PC-3 (cell line): ENCODE measurements around the gene ACTL6A. TPM values are rescaled to one million over a fixed set of nuclear protein-coding genes. Genes with fewer than 3 reads are reported as not detected.

Experiments
- ATAC-seq: fragments of 200-7000 bp; cut with Tn5 transposase; 2 replicates; pipeline ENCODE4 v1.9.1; 2020; ENCODE audit warnings: mild to moderate bottlenecking, moderate library complexity
- BruUV-seq: library from RNA; stranded (reverse); fragments of 400-500 nt; replicated peaks from 2 replicates; lab custom pipeline; 2021; lab: Mats Ljungman, UMichigan
- CTCF ChIA-PET: fragments of 300-600 bp; sonication (Branson Sonifier 250); formaldehyde crosslinking; loops from one replicate; lab custom pipeline; 2022; ENCODE audit warnings: antibody characterized with exemption; lab: Charles Lee
- POLR2A ChIA-PET: fragments of 300-600 bp; sonication (Branson Sonifier 250); formaldehyde crosslinking; loops from one replicate; lab custom pipeline; 2022; ENCODE audit warnings: antibody characterized with exemption; ENCODE audit not compliant: unreplicated experiment; lab: Charles Lee
- DNase-seq: peaks from one replicate; pipeline ENCODE4 v3.0.0-alpha.2; 2015
- H2AFZ ChIP-seq: fragments of 300-600 bp; sonication (generic); 2 replicates; pipeline ENCODE4 v1.6.0; 2016; ENCODE audit warnings: antibody characterized with exemption, low read length
- H3F3A ChIP-seq: fragments of 300-600 bp; sonication (generic); one replicate; pipeline ENCODE4 v1.6.0; 2017; ENCODE audit warnings: antibody characterized with exemption, low read length, control low read depth, mild to moderate bottlenecking; ENCODE audit not compliant: unreplicated experiment
- H3K27ac ChIP-seq: fragments of 300-600 bp; sonication (generic); 2 replicates; pipeline ENCODE4 v1.5.1; 2016; ENCODE audit warnings: mild to moderate bottlenecking, low read length
- H3K27me3 ChIP-seq: fragments of 300-600 bp; sonication (generic); 2 replicates; pipeline ENCODE4 v1.6.1; 2016; ENCODE audit warnings: low read length, mixed read lengths
- H3K36me3 ChIP-seq: fragments of 300-600 bp; sonication (generic); 2 replicates; pipeline ENCODE4 v1.6.1; 2016; ENCODE audit warnings: low read depth, mixed run types, low read length, mixed read lengths
- H3K4me1 ChIP-seq: fragments of 300-600 bp; sonication (generic); 2 replicates; pipeline ENCODE4 v1.5.1; 2016; ENCODE audit warnings: low read length; ENCODE audit not compliant: insufficient read depth
- H3K4me2 ChIP-seq: fragments of 300-600 bp; sonication (generic); 2 replicates; pipeline ENCODE4 v1.6.0; 2016; ENCODE audit warnings: low read length
- H3K4me3 ChIP-seq: fragments of 300-600 bp; sonication (generic); 2 replicates; pipeline ENCODE4 v1.5.1; 2016; ENCODE audit warnings: mild to moderate bottlenecking, low read length, mixed read lengths
- H3K79me2 ChIP-seq: fragments of 300-600 bp; sonication (generic); 2 replicates; pipeline ENCODE4 v1.6.1; 2017; ENCODE audit warnings: low read length, mixed read lengths
- H3K9ac ChIP-seq: fragments of 300-600 bp; sonication (generic); 2 replicates; pipeline ENCODE4 v1.6.0; 2016; ENCODE audit warnings: mild to moderate bottlenecking, low read length
- H3K9me2 ChIP-seq: fragments of 300-600 bp; sonication (generic); replicated peaks from 2 replicates; pipeline ENCODE4 v1.6.1; 2016; ENCODE audit warnings: mixed run types, low read length, mixed read lengths
- H3K9me3 ChIP-seq: fragments of 300-600 bp; sonication (generic); 2 replicates; pipeline ENCODE4 v1.6.1; 2016; ENCODE audit warnings: low read length, mixed read lengths
- H4K20me1 ChIP-seq: fragments of 300-600 bp; sonication (generic); 2 replicates; pipeline ENCODE4 v1.6.1; 2016; ENCODE audit warnings: low read length, mixed read lengths
- CTCF ChIP-seq: fragments of 300-600 bp; sonication (generic); conservative IDR thresholded peaks from 2 replicates; pipeline ENCODE4 v1.5.1; 2017; ENCODE audit warnings: antibody characterized with exemption, low read depth, mild to moderate bottlenecking, low read length
- EZH2 ChIP-seq: fragments of 300-600 bp; sonication (generic); IDR thresholded peaks from one replicate; pipeline ENCODE4 v1.6.1; 2017; ENCODE audit warnings: antibody characterized with exemption, mild to moderate bottlenecking, low read length; ENCODE audit not compliant: unreplicated experiment
- EZH2phosphoT487 ChIP-seq: fragments of 300-600 bp; sonication (generic); IDR thresholded peaks from 2 replicates; pipeline ENCODE4 v1.6.1; 2018; ENCODE audit warnings: mild to moderate bottlenecking, antibody characterized with exemption, low read length, borderline replicate concordance
- intact Hi-C: fragments of 100-400 bp; cut with micrococcal nuclease; formaldehyde crosslinking; loops from 2 replicates; pipeline ENCODE4 v1.9.0; 2023
- total RNA-seq: library from RNA; depleted of rRNA; stranded (reverse); fragments of >200 nt; gene quantifications from 2 replicates; pipeline ENCODE4 v1.2.3, GENCODE V29; 2014

Gene ACTL6A
- total RNA-seq, 1 experiment from 2014 or later, result 105 TPM

GRCh38 chr3:179526482-179526881, 36.2 kb upstream of the ACTL6A start:
- ChIA-PET CTCF (no interaction called here), POLR2A (interaction anchor here (0.6 kb wide), 1 partner anchor 38 kb away, joined by 3 read pairs; no protein-coding TSS in a partner anchor)
- Histone ChIP-seq H3K27ac (no peak overlapping the region), H4K20me1 (no peaks in the 10 kb centered on the region), H3K79me2 (no peaks in the 10 kb centered on the region), H3K4me3 (no peak overlapping the region), H3K27me3 (no peaks in the 10 kb centered on the region), H3K9me3 (no peaks in the 10 kb centered on the region), H3K4me1 (0 out of 2 replicates have a peak, but pooled peaks cover 10% of the 10 kb centered on the region), H3F3A (no peaks in the 10 kb centered on the region), H3K36me3 (no peaks in the 10 kb centered on the region), H2AFZ (peak overlapping the region; percentile 59; the same call in 1 of the 2 replicates), H3K9me2 (no peaks in the 10 kb centered on the region), H3K4me2 (0 out of 2 replicates have a peak overlapping the region, but pooled peaks have one; percentile 11), H3K9ac (no peak overlapping the region)
- BruUV-seq, result no TSS peak
- intact Hi-C loops, result no loop called here
- DNase-seq, result no peak
- ATAC-seq, result no peak
- TF ChIP-seq EZH2phosphoT487, result no peak
- no peak for TF ChIP-seq CTCF
- TF ChIP-seq EZH2, result no peak

- Histone ChIP-seq H4K20me1 (no peaks in the 10 kb centered on the region), H3K27me3 (no peaks in the 10 kb centered on the region), H3K36me3 (no peaks in the 10 kb centered on the region), H3K79me2 (no peaks in the 10 kb centered on the region), H3K4me3 (no peak overlapping the region), H3F3A (no peaks in the 10 kb centered on the region), H3K4me1 (0 out of 2 replicates have a peak, but pooled peaks cover 10% of the 10 kb centered on the region), H3K9ac (no peak overlapping the region), H3K9me2 (no peaks in the 10 kb centered on the region), H3K4me2 (peak overlapping the region; percentile 11; the same call in 1 of the 2 replicates), H2AFZ (peak overlapping the region; percentile 59), H3K9me3 (no peaks in the 10 kb centered on the region), H3K27ac (no peak overlapping the region)
- ATAC-seq (peak; percentile 87), DNase-seq (peak; percentile 44)
- no peak for TF ChIP-seq EZH2phosphoT487
- no peak for TF ChIP-seq EZH2
- no peak for TF ChIP-seq CTCF
- BruUV-seq, result no TSS peak
- ChIA-PET CTCF (no interaction called here), POLR2A (no interaction called here)
- intact Hi-C loops, result no loop called here
Observed at GRCh38 chr3:179526989-179527391, 35.7 kb upstream of the ACTL6A start.

GRCh38 chr3:179528772-179529171, 34.0 kb upstream of the ACTL6A start:
- TF ChIP-seq EZH2phosphoT487 (no peak), CTCF (no peak), EZH2 (no peak)
- Histone ChIP-seq H3K4me2 (no peak overlapping the region), H3K4me1 (0 out of 2 replicates have a peak, but pooled peaks cover 10% of the 10 kb centered on the region), H3K9me2 (no peaks in the 10 kb centered on the region), H2AFZ (no peak overlapping the region), H4K20me1 (no peaks in the 10 kb centered on the region), H3K4me3 (no peak overlapping the region), H3K27me3 (peaks cover 17% of the 10 kb centered on the region), H3K79me2 (no peaks in the 10 kb centered on the region), H3K9me3 (no peaks in the 10 kb centered on the region), H3K36me3 (no peaks in the 10 kb centered on the region), H3K27ac (no peak overlapping the region), H3F3A (no peaks in the 10 kb centered on the region), H3K9ac (no peak overlapping the region)
- DNase-seq (peak; percentile 37), ATAC-seq (peak; percentile 76)
- intact Hi-C loops, result no loop called here
- BruUV-seq, result no TSS peak
- ChIA-PET CTCF (no interaction called here), POLR2A (no interaction called here)
